ENCODE results near the gene PCDHB11.
"Not testable (repeated sequence)": the region's sequence is repeated elsewhere in the genome, so short reads cannot be mapped to it uniquely, and the experiment has no call there.

The PCDHB11 gene

GRCh38 chr5:141186897-141187512 lies 12.4 kb upstream of the PCDHB11 start, which contains the start of gene PCDHB9:
Gene PCDHB9 (plus strand): TSS chr5:141187161. CDS start chr5:141187319, 158 bp downstream.
- DNase-seq (ENCODE audit: low spot score): peak; percentile 10

- not testable (repeated sequence) for DNase-seq (ENCODE audit: low spot score)
Measured at GRCh38 chr5:141188682-141189081, 10.7 kb upstream of the PCDHB11 start.

- DNase-seq (ENCODE audit: low spot score): not testable (repeated sequence)
Measured at GRCh38 chr5:141189131-141189530, 10.3 kb upstream of the PCDHB11 start.

GRCh38 chr5:141192110-141192725 lies 7.2 kb upstream of the PCDHB11 start, which contains the start of gene PCDHB10:
Gene PCDHB10 (plus strand): TSS chr5:141192353. CDS start chr5:141192553, 200 bp downstream.
- peak; percentile 37 for DNase-seq (ENCODE audit: low spot score)

- not testable (repeated sequence) for DNase-seq (ENCODE audit: low spot score)
Measured at GRCh38 chr5:141194332-141194731, 5.1 kb upstream of the PCDHB11 start.

DNA sequence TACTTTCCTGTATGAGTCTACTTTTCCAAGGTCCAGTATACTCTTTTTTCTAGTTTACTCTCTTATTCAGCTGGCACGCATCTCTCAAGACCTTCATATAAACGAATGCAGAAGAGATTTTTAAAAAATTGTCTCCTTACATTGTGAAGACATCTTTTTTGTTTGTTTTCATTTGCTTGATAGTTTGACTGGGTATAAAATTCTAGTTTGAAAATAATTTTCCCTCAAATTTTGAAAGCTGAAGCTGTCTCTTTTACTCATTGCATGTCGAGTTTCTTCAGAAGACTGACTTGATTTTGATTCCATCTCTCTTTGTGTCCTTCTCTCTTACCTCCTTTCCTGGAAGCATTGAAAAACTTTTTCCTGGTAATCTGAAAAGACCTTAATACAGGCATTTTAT lies 3.1 kb upstream of the PCDHB11 start:
- DNase-seq (ENCODE audit: low spot score): no peak

DNA sequence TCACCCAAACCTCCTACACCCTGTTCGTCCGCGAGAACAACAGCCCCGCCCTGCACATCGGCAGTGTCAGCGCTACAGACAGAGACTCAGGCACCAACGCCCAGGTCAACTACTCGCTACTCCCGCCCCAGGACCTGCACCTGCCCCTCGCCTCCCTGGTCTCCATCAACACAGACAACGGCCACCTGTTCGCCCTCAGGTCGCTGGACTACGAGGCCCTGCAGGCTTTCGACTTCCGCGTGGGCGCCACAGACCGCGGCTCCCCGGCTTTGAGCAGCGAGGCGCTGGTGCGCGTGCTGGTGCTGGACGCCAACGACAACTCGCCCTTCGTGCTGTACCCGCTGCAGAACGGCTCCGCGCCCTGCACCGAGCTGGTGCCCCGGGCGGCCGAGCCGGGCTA lies 1.7 kb downstream of the PCDHB11 start:
- DNase-seq (ENCODE audit: low spot score): not testable (repeated sequence)

- DNase-seq (ENCODE audit: low spot score): not testable (repeated sequence)
Measured at GRCh38 chr5:141201646-141202045, 2.2 kb downstream of the PCDHB11 start.

DNA sequence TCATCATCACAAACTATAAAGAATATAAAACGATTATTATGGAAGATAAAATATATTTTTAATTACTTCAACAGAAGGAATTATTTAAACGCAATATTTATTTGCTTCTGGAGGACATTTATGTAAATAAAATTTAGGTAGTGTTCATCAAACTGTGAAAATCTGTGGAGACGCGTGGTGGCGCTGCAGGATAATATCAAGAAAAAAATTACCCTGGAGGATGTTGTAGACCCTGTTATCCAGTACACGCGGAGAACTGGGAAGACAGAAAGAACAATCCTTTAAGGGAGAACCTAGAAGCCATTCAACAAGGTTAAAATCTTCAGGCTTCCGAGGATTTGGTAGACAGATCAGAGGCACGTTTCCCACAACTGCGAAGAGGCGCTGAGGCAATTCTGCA lies 9.1 kb downstream of the PCDHB11 start, which contains the start of gene PCDHB12:
PCDHB12 (plus strand) TSS at position 242 of the 400 bp plus-strand sequence. CDS start 189 bp downstream, outside the sequence.
- DNase-seq (ENCODE audit: low spot score): peak; percentile 14

GRCh38 chr5:141210281-141210680 lies 10.9 kb downstream of the PCDHB11 start:
- DNase-seq (ENCODE audit: low spot score): not testable (repeated sequence)

DNA sequence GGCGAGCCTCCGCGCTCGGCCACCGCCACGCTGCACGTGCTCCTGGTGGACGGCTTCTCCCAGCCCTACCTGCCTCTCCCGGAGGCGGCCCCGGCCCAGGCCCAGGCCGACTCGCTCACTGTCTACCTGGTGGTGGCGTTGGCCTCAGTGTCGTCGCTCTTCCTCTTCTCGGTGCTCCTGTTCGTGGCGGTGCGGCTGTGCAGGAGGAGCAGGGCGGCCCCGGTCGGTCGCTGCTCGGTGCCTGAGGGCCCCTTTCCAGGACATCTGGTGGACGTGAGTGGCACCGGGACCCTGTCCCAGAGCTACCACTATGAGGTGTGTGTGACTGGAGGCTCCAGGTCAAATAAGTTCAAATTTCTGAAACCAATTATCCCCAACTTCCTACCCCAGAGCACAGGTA lies 11.4 kb downstream of the PCDHB11 start:
- DNase-seq (ENCODE audit: low spot score): not testable (repeated sequence)

DNA sequence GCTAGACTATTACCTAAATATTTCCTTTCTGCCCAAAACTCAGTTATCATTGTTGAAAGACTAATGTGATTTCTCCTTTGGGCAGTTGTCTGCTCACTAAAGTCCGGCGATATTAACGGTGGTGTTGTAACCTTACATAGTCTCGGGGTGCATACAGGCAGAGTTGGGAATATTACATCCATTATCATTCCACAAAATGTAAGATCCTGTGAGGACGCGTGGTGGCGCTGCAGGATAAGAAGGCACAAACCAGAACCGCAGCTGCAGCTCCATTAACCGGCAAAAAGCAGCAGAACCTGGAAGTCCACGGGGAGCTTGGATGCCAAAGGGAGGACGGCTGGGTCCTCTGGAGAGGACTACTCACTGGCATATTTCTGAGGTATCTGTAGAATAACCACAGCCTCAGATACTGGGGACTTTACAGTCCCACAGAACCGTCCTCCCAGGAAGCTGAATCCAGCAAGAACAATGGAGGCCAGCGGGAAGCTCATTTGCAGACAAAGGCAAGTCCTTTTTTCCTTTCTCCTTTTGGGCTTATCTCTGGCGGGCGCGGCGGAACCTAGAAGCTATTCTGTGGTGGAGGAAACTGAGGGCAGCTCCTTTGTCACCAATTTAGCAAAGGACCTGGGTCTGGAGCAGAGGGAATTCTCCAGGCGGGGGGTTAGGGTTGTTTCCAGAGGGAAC lies 14.4 kb downstream of the PCDHB11 start, which contains the start of gene PCDHB13:
PCDHB13 (plus strand) TSS at position 264 of the 684 bp plus-strand sequence; CDS start at position 469, 205 bp downstream.
- DNase-seq (ENCODE audit: low spot score): peak; percentile 1

DNA sequence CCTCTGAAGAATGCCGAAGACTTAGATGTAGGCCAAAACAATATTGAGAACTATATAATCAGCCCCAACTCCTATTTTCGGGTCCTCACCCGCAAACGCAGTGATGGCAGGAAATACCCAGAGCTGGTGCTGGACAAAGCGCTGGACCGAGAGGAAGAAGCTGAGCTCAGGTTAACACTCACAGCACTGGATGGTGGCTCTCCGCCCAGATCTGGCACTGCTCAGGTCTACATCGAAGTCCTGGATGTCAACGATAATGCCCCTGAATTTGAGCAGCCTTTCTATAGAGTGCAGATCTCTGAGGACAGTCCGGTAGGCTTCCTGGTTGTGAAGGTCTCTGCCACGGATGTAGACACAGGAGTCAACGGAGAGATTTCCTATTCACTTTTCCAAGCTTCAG lies 15.2 kb downstream of the PCDHB11 start:
- not testable (repeated sequence) for DNase-seq (ENCODE audit: low spot score)

GRCh38 chr5:141215504-141215903 lies 16.1 kb downstream of the PCDHB11 start:
- DNase-seq (ENCODE audit: low spot score): not testable (repeated sequence)

DNA sequence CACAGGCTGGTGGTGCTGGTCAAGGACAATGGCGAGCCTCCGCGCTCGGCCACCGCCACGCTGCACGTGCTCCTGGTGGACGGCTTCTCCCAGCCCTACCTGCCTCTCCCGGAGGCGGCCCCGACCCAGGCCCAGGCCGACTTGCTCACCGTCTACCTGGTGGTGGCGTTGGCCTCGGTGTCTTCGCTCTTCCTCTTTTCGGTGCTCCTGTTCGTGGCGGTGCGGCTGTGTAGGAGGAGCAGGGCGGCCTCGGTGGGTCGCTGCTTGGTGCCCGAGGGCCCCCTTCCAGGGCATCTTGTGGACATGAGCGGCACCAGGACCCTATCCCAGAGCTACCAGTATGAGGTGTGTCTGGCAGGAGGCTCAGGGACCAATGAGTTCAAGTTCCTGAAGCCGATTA lies 16.6 kb downstream of the PCDHB11 start:
- DNase-seq (ENCODE audit: low spot score): not testable (repeated sequence)

DNA sequence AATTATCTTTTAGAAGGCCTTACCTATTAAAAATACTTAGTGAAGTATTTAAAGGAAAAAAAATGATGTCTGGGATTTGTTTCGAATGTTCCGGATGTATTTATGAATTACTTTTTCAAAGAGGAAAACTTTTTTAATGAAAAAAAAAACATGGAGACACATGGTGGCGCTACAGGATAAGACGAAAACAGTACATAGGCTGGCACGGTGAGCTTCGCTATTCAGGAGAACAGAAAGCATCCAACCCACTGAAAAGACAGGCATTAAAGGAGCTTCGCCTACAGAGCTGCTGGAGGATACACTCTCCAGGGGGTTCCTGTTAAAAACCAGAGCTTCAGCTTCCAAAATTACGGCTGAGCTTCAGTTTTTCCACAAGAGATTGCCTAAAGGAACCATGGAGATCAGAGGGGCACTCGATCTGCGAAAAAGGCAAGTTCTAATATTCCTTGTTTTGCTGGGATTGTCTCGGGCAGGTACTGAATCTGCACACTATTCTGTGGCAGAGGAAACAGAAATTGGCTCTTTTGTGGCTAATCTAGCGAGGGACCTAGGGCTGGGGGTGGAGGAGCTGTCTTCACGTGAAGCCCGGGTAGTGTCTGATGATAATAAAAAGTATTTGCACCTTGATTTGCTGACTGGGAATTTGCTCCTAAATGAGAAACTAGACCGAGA lies 23.8 kb downstream of the PCDHB11 start, which contains the start of gene PCDHB14:
PCDHB14 (plus strand) TSS at position 232 of the 672 bp plus-strand sequence; CDS start at position 395, 163 bp downstream.
- DNase-seq (ENCODE audit: low spot score): peak; percentile 24

GRCh38 chr5:141224844-141225243 lies 25.4 kb downstream of the PCDHB11 start:
- not testable (repeated sequence) for DNase-seq (ENCODE audit: low spot score)

- not testable (repeated sequence) for DNase-seq (ENCODE audit: low spot score)
Measured at GRCh38 chr5:141225421-141225820, 26.0 kb downstream of the PCDHB11 start.

DNA sequence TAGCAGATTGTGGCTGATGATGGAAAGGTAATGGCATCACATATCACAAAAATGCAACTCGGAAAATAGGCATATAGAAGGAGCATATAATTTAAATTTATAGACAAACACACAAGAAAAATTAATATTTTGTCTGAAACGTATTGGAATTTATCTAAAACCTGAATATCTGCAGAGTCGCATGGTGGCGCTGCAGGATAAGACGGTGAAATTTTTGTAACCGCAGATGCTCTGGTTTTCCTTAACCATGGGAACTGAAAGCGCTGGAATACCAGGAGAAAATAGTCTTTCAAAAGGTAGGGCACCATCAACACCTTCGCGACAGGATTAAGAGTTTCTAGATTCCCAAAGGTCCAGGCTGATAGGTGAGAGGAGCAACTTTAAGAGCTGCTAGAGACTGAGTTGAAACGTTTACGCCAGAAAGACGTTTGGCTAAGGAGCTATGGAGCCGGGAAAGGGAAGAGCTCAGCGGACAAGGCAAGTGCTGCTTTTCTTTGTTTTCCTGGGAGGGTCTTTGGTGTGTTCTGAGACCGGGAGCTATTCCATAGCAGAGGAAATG lies 34.8 kb downstream of the PCDHB11 start:
- DNase-seq (ENCODE audit: low spot score): no peak

GRCh38 chr5:141235922-141236321 lies 36.5 kb downstream of the PCDHB11 start:
- DNase-seq (ENCODE audit: low spot score): not testable (repeated sequence)

- DNase-seq (ENCODE audit: low spot score): no peak
Measured at GRCh38 chr5:141236516-141237313, 37.3 kb downstream of the PCDHB11 start.

Measured in pons (tissue), 1 donor.